HepG2 (cell line): Measurements from ENCODE around the gene CT47A1. TPM values are rescaled to one million over a fixed set of nuclear protein-coding genes. Genes with fewer than 3 reads are reported as not detected.
"Not testable (repeated sequence)": the region's sequence is repeated elsewhere in the genome, so short reads cannot be mapped to it uniquely, and the experiment has no call there.

ENCODE experiments used
- ATAC-seq: fragments of 200-7000 bp; cut with Tn5 transposase; 3 replicates; pipeline ENCODE4 v1.9.1; 2020; ENCODE audit warnings: mild to moderate bottlenecking, moderate library complexity
- Bru-seq: library from RNA; stranded (reverse); fragments of 400-500 nt; gene quantifications from one replicate; lab custom pipeline; 2021; lab: Mats Ljungman, UMichigan
- BruChase-seq, 2 experiments: library from RNA; stranded (reverse); fragments of 400-500 nt; gene quantifications; one replicate each; lab custom pipeline; 2021; lab: Mats Ljungman, UMichigan
- BruUV-seq: library from RNA; stranded (reverse); fragments of 400-500 nt; replicated peaks from 2 replicates; lab custom pipeline; 2021; lab: Mats Ljungman, UMichigan
- CTCF ChIA-PET: fragments of 300-600 bp; formaldehyde crosslinking; extraction: SDS; loops from one replicate; lab custom pipeline; 2021; ENCODE audit warnings: low total read pairs, inconsistent platforms, low intra/inter-chr PET ratio; lab: Yijun Ruan, JAX
- POLR2A ChIA-PET: fragments of 350-600 bp; sonication (Branson Sonifier 250); formaldehyde crosslinking; loops from one replicate; lab custom pipeline; 2020; ENCODE audit warnings: antibody characterized with exemption, inconsistent platforms; lab: Yijun Ruan, JAX
- DNase-seq: peaks from one replicate; pipeline ENCODE4 v3.0.0-alpha.2; 2015; ENCODE audit warnings: low spot score
- FAIRE-seq: peaks from 3 replicates; lab custom pipeline; 2011; peaks lifted over from hg19 to GRCh38; lab: Jason Lieb, UNC
- H2AFZ ChIP-seq: one replicate; pipeline ENCODE4 v1.6.1; 2011; ENCODE audit warnings: low read length, inconsistent platforms
- H3K27ac ChIP-seq: fragments of 300-600 bp; 3 replicates; pipeline ENCODE4 v1.8.0; 2011; ENCODE audit warnings: mixed run types, mild to moderate bottlenecking, mixed read lengths, low read length, inconsistent platforms; ENCODE audit not compliant: insufficient read depth; ENCODE audit errors: extremely low read length
- H3K27me3 ChIP-seq, 2 experiments: fragments of 200-600 bp in 1 of 2; 2 replicates in 1 of 2; 3 replicates in 1 of 2; pipeline versions ENCODE4 v1.6.0 to v1.8.0; 2011; ENCODE audit warnings: low read length in 2 of 2, mild to moderate bottlenecking in 2 of 2, moderate library complexity in 2 of 2, inconsistent platforms in 1 of 2; ENCODE audit not compliant: insufficient read depth in 2 of 2, control insufficient read depth in 1 of 2
- H3K36me3 ChIP-seq, 2 experiments: fragments of 200-600 bp in 1 of 2; replicated peaks in 1 of 2; 2 replicates in 1 of 2; 3 replicates in 1 of 2; pipeline versions ENCODE4 v1.5.1 to v1.8.0; 2011; ENCODE audit warnings: low read length in 2 of 2, inconsistent platforms in 1 of 2; ENCODE audit not compliant: insufficient read depth in 2 of 2, control insufficient read depth in 1 of 2
- H3K4me1 ChIP-seq: 2 replicates; pipeline ENCODE4 v1.5.1; 2012; ENCODE audit warnings: low read length, inconsistent platforms; ENCODE audit not compliant: insufficient read depth
- H3K4me2 ChIP-seq: 2 replicates; pipeline ENCODE4 v1.6.0; 2011; ENCODE audit warnings: low read depth, low read length, inconsistent platforms
- H3K4me3 ChIP-seq, 3 experiments: fragments of 200-600 bp in 1 of 3; sonication (generic), shearing (Covaris generic) in 1 of 3; replicated peaks in 1 of 3; 2 replicates each; pipeline ENCODE4 v1.5.1; 2011 to 2016; ENCODE audit warnings: low read length in 3 of 3, inconsistent platforms in 2 of 3, low read depth in 2 of 3, mild to moderate bottlenecking in 2 of 3, control low read depth in 1 of 3, mixed read lengths in 1 of 3; ENCODE audit not compliant: insufficient read depth in 1 of 3
- H3K79me2 ChIP-seq: one replicate; pipeline ENCODE4 v1.6.1; 2011; ENCODE audit warnings: low read length, inconsistent platforms; ENCODE audit not compliant: insufficient read depth
- H3K9ac ChIP-seq: 2 replicates; pipeline ENCODE4 v1.6.0; 2011; ENCODE audit warnings: mild to moderate bottlenecking, low read depth, low read length, inconsistent platforms; ENCODE audit not compliant: insufficient read depth
- H3K9me3 ChIP-seq: 2 replicates; pipeline ENCODE4 v1.5.1; 2012; ENCODE audit warnings: mild to moderate bottlenecking, low read length
- H4K20me1 ChIP-seq: 2 replicates; pipeline ENCODE4 v1.6.0; 2011; ENCODE audit warnings: inconsistent platforms, mild to moderate bottlenecking, low read length, moderate library complexity; ENCODE audit not compliant: insufficient read depth
- DMAP1 ChIP-seq: IDR thresholded peaks from 2 replicates; pipeline ENCODE4 v1.6.1; 2016
- ELF3 ChIP-seq: IDR thresholded peaks from 2 replicates; pipeline ENCODE4 v1.6.1; 2016; ENCODE audit warnings: missing genetic modification reagents, missing compliant biosample characterization
- ETV5 ChIP-seq: IDR thresholded peaks from 2 replicates; pipeline ENCODE4 v1.6.1; 2018; ENCODE audit warnings: missing biosample characterization, missing genetic modification reagents, inconsistent platforms, borderline replicate concordance
- HMG20B ChIP-seq: conservative IDR thresholded peaks from 2 replicates; pipeline ENCODE4 v1.6.1; 2016; ENCODE audit warnings: missing genetic modification reagents, missing compliant biosample characterization
- HOXA7 ChIP-seq: sonication (generic); formaldehyde crosslinking; IDR thresholded peaks from 2 replicates; pipeline ENCODE4 v1.8.1; 2022; ENCODE audit warnings: mild to moderate bottlenecking, missing genetic modification reagents, moderate library complexity
- IRX3 ChIP-seq: sonication (generic); formaldehyde crosslinking; IDR thresholded peaks from 2 replicates; pipeline ENCODE4 v1.8.1; 2023; ENCODE audit warnings: mild to moderate bottlenecking, low read depth, missing genetic modification reagents, borderline replicate concordance
- JUN ChIP-seq: sonication (generic); formaldehyde crosslinking; IDR thresholded peaks from 2 replicates; pipeline ENCODE4 v1.4.0; 2020; ENCODE audit warnings: mild to moderate bottlenecking, missing genetic modification reagents
- NR2F6 ChIP-seq, 2 experiments: IDR thresholded peaks; 2 replicates each; pipeline ENCODE4 v1.6.1; 2016; ENCODE audit warnings: antibody characterized with exemption in 1 of 2, mild to moderate bottlenecking in 1 of 2
- RFXANK ChIP-seq: IDR thresholded peaks from 2 replicates; pipeline ENCODE4 v1.6.1; 2016
- SNAI1 ChIP-seq: sonication (generic); formaldehyde crosslinking; IDR thresholded peaks from 2 replicates; pipeline ENCODE4 v1.5.0; 2020; ENCODE audit warnings: mild to moderate bottlenecking, missing genetic modification reagents, borderline replicate concordance
- U2AF2 ChIP-seq: fragments of 200-400 bp; formaldehyde crosslinking; IDR thresholded peaks from 2 replicates; pipeline ENCODE4 v1.6.1; 2017; ENCODE audit warnings: low read depth, mild to moderate bottlenecking, low read length
- ZFP36L1 ChIP-seq: sonication (generic); formaldehyde crosslinking; IDR thresholded peaks from 2 replicates; pipeline ENCODE4 v1.8.0; 2022; ENCODE audit warnings: mild to moderate bottlenecking, missing genetic modification reagents, moderate library complexity
- ZSCAN20 ChIP-seq: sonication (generic); formaldehyde crosslinking; IDR thresholded peaks from 2 replicates; pipeline ENCODE4 v1.4.0; 2020; ENCODE audit warnings: missing genetic modification reagents, mild to moderate bottlenecking, borderline replicate concordance
- ZSCAN30 ChIP-seq: sonication (generic); formaldehyde crosslinking; IDR thresholded peaks from 2 replicates; pipeline ENCODE4 v1.5.0; 2020; ENCODE audit warnings: mild to moderate bottlenecking, missing genetic modification reagents
- WGBS: methylation state at CpG from one replicate; pipeline ENCODE4 v1.1.6; 2017; ENCODE audit warnings: low lambda C conversion rate; 5-methylcytosine and 5-hydroxymethylcytosine counted together
- in situ Hi-C: cut with HindIII; loops from 2 replicates; pipeline ENCODE4 v1.10.0; 2017; ENCODE audit warnings: low pct_unique_long_range_greater_than_20kb; ENCODE audit not compliant: extremely low pct_ligation_motif_present
- intact Hi-C: fragments of 100-400 bp; cut with micrococcal nuclease; formaldehyde crosslinking; loops from one replicate; pipeline ENCODE4 v1.10.0; 2022; ENCODE audit not compliant: unreplicated experiment
- long read RNA-seq, 2 experiments: library from RNA in 1 of 2; library from polyadenylated mRNA in 1 of 2; stranded (forward) in 1 of 2; unstranded in 1 of 2; transcript quantifications; one replicate each; pipeline ENCODE4 v2.0.0, GENCODE V29; 2019 to 2022
- polyA minus RNA-seq, 3 experiments: library from RNA; depleted of rRNA, polyadenylated mRNA; stranded (reverse); fragments of >200 nt; gene quantifications; 2 replicates each; pipeline ENCODE4 v1.2.3, GENCODE V29; 2011; ENCODE audit warnings: low replicate concordance in 1 of 3
- polyA plus RNA-seq, 8 experiments: library from polyadenylated mRNA; depleted of rRNA in 3 of 8; stranded (reverse) in 7 of 8; unstranded in 1 of 8; fragments of >200 nt; fragmentation: Illumina TruSeq in 4 of 8; extraction: Trizol in 4 of 8; gene quantifications; 2 replicates each; pipeline versions ENCODE4 v1.2.1 to v1.2.3, GENCODE V29; 2011 to 2016; ENCODE audit warnings: low read depth in 4 of 8, missing spikeins in 1 of 8, mixed read lengths in 1 of 8; ENCODE audit not compliant: insufficient read depth in 1 of 8
- total RNA-seq, 5 experiments: library from RNA; depleted of rRNA; stranded (reverse); fragments of >200 nt; fragmentation: Illumina TruSeq; extraction: Trizol; gene quantifications; 2 replicates each; pipeline ENCODE4 v1.2.3, GENCODE V29; 2016; ENCODE audit warnings: low read depth in 1 of 5
- TF ChIP-seq, protein P1 (sequence below): IDR thresholded peaks from 2 replicates; pipeline ENCODE4 v1.6.1; 2016; ENCODE audit warnings: missing biosample characterization, missing genetic modification reagents, low read depth

Gene CT47A1
- total RNA-seq (2016; rRNA removed; fragmentation: Illumina TruSeq; extraction: Trizol) (not detected in 2 replicates), polyA plus RNA-seq (2011; rRNA removed) (not detected in 2 replicates), polyA minus RNA-seq (2011; rRNA and poly(A)+ RNA removed; ENCODE audit: low replicate concordance) (not detected in 2 replicates), Bru-seq, nascent RNA (not detected), BruChase-seq, experiment 1, labeled RNA remaining after a 6-hour chase (not detected), BruChase-seq, experiment 2, labeled RNA remaining after a 2-hour chase (not detected)
- total RNA-seq (2016; cell fraction: cytosol; rRNA removed; fragmentation: Illumina TruSeq; extraction: Trizol; ENCODE audit: low read depth), result not detected in 2 replicates
- total RNA-seq (2016; cell fraction: insoluble cytoplasmic fraction; rRNA removed; fragmentation: Illumina TruSeq; extraction: Trizol), result not detected in 2 replicates
- not detected in 2 replicates for total RNA-seq (2016; cell fraction: membrane; rRNA removed; fragmentation: Illumina TruSeq; extraction: Trizol)
- not detected in 2 replicates for total RNA-seq (2016; cell fraction: nucleus; rRNA removed; fragmentation: Illumina TruSeq; extraction: Trizol)
- not detected in 2 replicates for polyA plus RNA-seq (2011; cell fraction: cytosol; rRNA removed)
- not detected in 2 replicates for polyA plus RNA-seq (2011; cell fraction: nucleus; rRNA removed)
- polyA plus RNA-seq (2012), result not detected in 2 replicates
- not detected in 2 replicates for polyA plus RNA-seq (2016; cell fraction: cytosol; fragmentation: Illumina TruSeq; extraction: Trizol; ENCODE audit: low read depth)
- not detected in 2 replicates for polyA plus RNA-seq (2016; cell fraction: insoluble cytoplasmic fraction; fragmentation: Illumina TruSeq; extraction: Trizol; ENCODE audit: low read depth)
- polyA plus RNA-seq (2016; cell fraction: membrane; fragmentation: Illumina TruSeq; extraction: Trizol; ENCODE audit: low read depth), result not detected in 2 replicates
- polyA plus RNA-seq (2016; cell fraction: nucleus; fragmentation: Illumina TruSeq; extraction: Trizol; ENCODE audit: insufficient read depth, low read depth), result not detected in 2 replicates
- polyA minus RNA-seq (2011; cell fraction: cytosol; rRNA and poly(A)+ RNA removed), result not detected in 2 replicates
- not detected in 2 replicates for polyA minus RNA-seq (2011; cell fraction: nucleus; rRNA and poly(A)+ RNA removed)
- long read RNA-seq, experiment 1, result 0 reads
- long read RNA-seq, experiment 2, result 0 reads

GRCh38 chrX:120985660-120986059 is at the start of gene CT47A1:
CT47A1 (minus strand) TSS chrX:120985760; CDS start chrX:120985529, 231 bp downstream.
- H3K4me1 ChIP-seq, CTCF ChIA-PET, POLR2A ChIA-PET, in situ Hi-C loops, H3K9me3 ChIP-seq, H3K36me3 ChIP-seq, H3K9ac ChIP-seq, FAIRE-seq, H4K20me1 ChIP-seq, H3K79me2 ChIP-seq, intact Hi-C loops, H3K27ac ChIP-seq, H3K27me3 ChIP-seq, BruUV-seq, H3K4me2 ChIP-seq, ATAC-seq, DNase-seq, H2AFZ ChIP-seq, H3K4me3 ChIP-seq: not testable (repeated sequence)
- WGBS, result no CpG with 5 or more reads among the region's 8 CpGs

GRCh38 chrX:121032531-121032930 is 47.0 kb upstream of the CT47A1 start:
- Histone ChIP-seq H3K9me3 (no peaks in the 10 kb centered on the region), H3K4me3 (no peak overlapping the region), H3K79me2 (no peaks in the 10 kb centered on the region), H3K9ac (no peak overlapping the region), H3K27ac (no peak overlapping the region), H3K36me3 (no peaks in the 10 kb centered on the region), H3K27me3 (no peaks in the 10 kb centered on the region)
- WGBS, result 27% methylated on average over 2 of the region's 2 CpGs
- FAIRE-seq (no peak), DNase-seq (no peak)
- in situ Hi-C loops (no loop called here), intact Hi-C loops (no loop called here)
- TF ChIP-seq NR2F6 (IDR thresholded peaks at IDR 0.05) (no peak), NR2F6 (CRISPR knock-in tag; IDR thresholded peaks at IDR 0.05) (no peak), HOXA7 (CRISPR knock-in tag) (no peak), ZSCAN30 (CRISPR knock-in tag) (no peak), DMAP1 (CRISPR knock-in tag) (no peak), ZFP36L1 (CRISPR knock-in tag) (no peak), IRX3 (no peak), ETV5 (CRISPR knock-in tag) (no peak), ZSCAN20 (no peak), HMG20B (CRISPR knock-in tag) (no peak), U2AF2 (no peak), ELF3 (CRISPR knock-in tag) (no peak), SNAI1 (CRISPR knock-in tag) (no peak), RFXANK (CRISPR knock-in tag) (no peak), JUN (CRISPR knock-in tag) (no peak)
- TF ChIP-seq, protein P1, sequence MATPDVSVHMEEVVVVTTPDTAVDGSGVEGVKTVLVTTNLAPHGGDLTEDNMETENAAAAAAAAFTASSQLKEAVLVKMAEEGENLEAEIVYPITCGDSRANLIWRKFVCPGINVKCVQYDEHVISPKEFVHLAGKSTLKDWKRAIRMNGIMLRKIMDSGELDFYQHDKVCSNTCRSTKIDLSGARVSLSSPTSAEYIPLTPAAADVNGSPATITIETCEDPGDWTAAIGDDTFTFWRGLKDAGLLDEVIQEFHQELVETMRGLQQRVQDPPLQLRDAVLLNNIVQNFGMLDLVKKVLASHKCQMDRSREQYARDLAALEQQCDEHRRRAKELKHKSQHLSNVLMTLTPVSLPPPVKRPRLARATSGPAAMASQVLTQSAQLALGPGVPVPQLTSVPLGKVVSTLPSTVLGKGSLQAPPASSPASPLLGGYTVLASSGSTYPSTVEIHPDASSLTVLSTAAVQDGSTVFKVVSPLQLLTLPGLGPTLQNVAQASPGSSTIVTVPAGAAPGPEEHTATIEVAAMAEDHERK (CRISPR knock-in tag), result no peak
- TF ChIP-seq, all 625 proteins: peak for 0
- CTCF ChIA-PET, result no interaction called here
- no peaks in the 10 kb centered on the region for H4K20me1 ChIP-seq
- POLR2A ChIA-PET, result no interaction called here
- no peak for ATAC-seq
- BruUV-seq, result no TSS peak
- no peak overlapping the region for H3K4me2 ChIP-seq
- no peak overlapping the region for H2AFZ ChIP-seq
- H3K4me1 ChIP-seq, result peaks cover 13% of the 10 kb centered on the region; the same call in 1 of the 2 replicates
